ENCODE results near the gene GPC6. TPM values are rescaled to one million over a fixed set of nuclear protein-coding genes. Genes with fewer than 3 reads are reported as not detected.

GPC6 gene
- total and polyA plus RNA-seq, 9 of the 15 experiments (the other 6 are each of a cell fraction or from before 2014, with no cell fraction given): under 0.01 to 0.20 (median 0.01) TPM; not detected in 4

- TF ChIP-seq PTTG1 (tag; IDR thresholded peaks at IDR 0.05; ENCODE audit: low read depth): no peak
- no peak for TF ChIP-seq ZNF561 (CRISPR knock-in tag; conservative IDR thresholded peaks at IDR 0.05)
These were observed 719.0 kb downstream of the GPC6 start (continued) for GRCh38 chr13:93945621-93946020.

- no peaks in the 10 kb centered on the region for H3K9me3 ChIP-seq (replicated peaks; ENCODE audit: control insufficient read depth, insufficient read depth, low read depth, low read length)
- no peaks in the 10 kb centered on the region for H3K9me1 ChIP-seq (ENCODE audit: control insufficient read depth, insufficient read depth, low read length)
- WGBS (ENCODE audit: insufficient coverage, low coverage, missing lambda C conversion rate): 4% methylated on average over 3 of the region's 3 CpGs
- H3K36me3 ChIP-seq (ENCODE audit: control insufficient read depth, insufficient read depth, low read length): no peaks in the 10 kb centered on the region
- H3K4me2 ChIP-seq (ENCODE audit: insufficient read depth, low read length): no peak overlapping the region
- DNase-seq (ENCODE audit: extremely low read depth in 1 of 4, low spot score in 3 of 4): no peak
- H2AFZ ChIP-seq (ENCODE audit: low read depth, low read length): no peak overlapping the region
- H3K27me3 ChIP-seq (ENCODE audit: control insufficient read depth in 2 of 2, insufficient read depth in 2 of 2, low read length in 2 of 2): no peaks in the 10 kb centered on the region
- in situ Hi-C loops (cut with MboI) (no loop called here), intact Hi-C loops (cut with micrococcal nuclease) (no loop called here)
- CTCF ChIA-PET (ENCODE audit: low intra/inter-chr PET ratio): no interaction called here
- H4K20me1 ChIP-seq (replicated peaks; ENCODE audit: control insufficient read depth, insufficient read depth, low read length): no peaks in the 10 kb centered on the region
- H3K79me2 ChIP-seq (ENCODE audit: control insufficient read depth, insufficient read depth, low read length): no peaks in the 10 kb centered on the region
- TF ChIP-seq TCF15 (CRISPR knock-in tag; IDR thresholded peaks at IDR 0.05) (no peak), ZNF644 (tag; IDR thresholded peaks at IDR 0.05; ENCODE audit: low read depth) (no peak), XRCC5 (IDR thresholded peaks at IDR 0.05; ENCODE audit: low read depth, low read length) (no peak), HNRNPUL1 (IDR thresholded peaks at IDR 0.05; ENCODE audit: low read length) (no peak), SMC3 (conservative IDR thresholded peaks at IDR 0.05; ENCODE audit: insufficient read depth, low read depth, low read length) (no peak), POLR2H (tag; IDR thresholded peaks at IDR 0.05; ENCODE audit: low read depth) (no peak), TOE1 (IDR thresholded peaks at IDR 0.05; ENCODE audit: borderline replicate concordance) (no peak), TOE1 (CRISPR knock-in tag; IDR thresholded peaks at IDR 0.05; ENCODE audit: borderline replicate concordance, low read depth) (no peak), KLF16 (IDR thresholded peaks at IDR 0.05) (no peak)
- FAIRE-seq: no peak
- POLR2A ChIA-PET: no interaction called here
- ATAC-seq: no peak
- no peak overlapping the region for H3K4me3 ChIP-seq
- no peak overlapping the region for H3K9ac ChIP-seq (ENCODE audit: insufficient read depth in 1 of 2, low read depth in 2 of 2, low read length in 2 of 2)
- H3K27ac ChIP-seq (ENCODE audit: extremely low read depth, low read depth, low read length): no peak overlapping the region
- H3K4me1 ChIP-seq (replicated peaks in 1 of 2; ENCODE audit: control insufficient read depth in 2 of 2, insufficient read depth in 2 of 2, low read length in 2 of 2): no peaks in the 10 kb centered on the region
- no TSS peak for BruUV-seq (replicated peaks)
These were observed 720.4 kb downstream of the GPC6 start for GRCh38 chr13:93946994-93947393.
